HEK293T (cell line): ENCODE data around the gene MICALL2.

Source experiments
- ARNT ChIP-seq: fragments of 450-650 bp; IDR thresholded peaks from 2 replicates; pipeline ENCODE4 v1.6.1; 2017; ENCODE audit warnings: mild to moderate bottlenecking
- BHLHE40 ChIP-seq: fragments of 450-650 bp; IDR thresholded peaks from 2 replicates; pipeline ENCODE4 v1.6.1; 2016; ENCODE audit warnings: mild to moderate bottlenecking, moderate library complexity, borderline replicate concordance
- ELF4 ChIP-seq: fragments of 450-650 bp; IDR thresholded peaks from 2 replicates; pipeline ENCODE4 v1.6.1; 2017; ENCODE audit warnings: antibody characterized with exemption
- FOXA1 ChIP-seq: fragments of 450-650 bp; IDR thresholded peaks from 2 replicates; pipeline ENCODE4 v1.6.1; 2016; ENCODE audit warnings: mild to moderate bottlenecking
- FOXK2 ChIP-seq: fragments of 450-650 bp; IDR thresholded peaks from 2 replicates; pipeline ENCODE4 v1.6.1; 2016; ENCODE audit warnings: mild to moderate bottlenecking
- FOXM1 ChIP-seq: fragments of 450-650 bp; IDR thresholded peaks from 2 replicates; pipeline ENCODE4 v1.6.1; 2017; ENCODE audit warnings: mild to moderate bottlenecking, borderline replicate concordance
- HDGF ChIP-seq: fragments of 450-650 bp; IDR thresholded peaks from 2 replicates; pipeline ENCODE4 v1.6.1; 2017; ENCODE audit warnings: antibody characterized with exemption, borderline replicate concordance
- L3MBTL2 ChIP-seq: fragments of 450-650 bp; conservative IDR thresholded peaks from 2 replicates; pipeline ENCODE4 v1.6.1; 2016; ENCODE audit warnings: mild to moderate bottlenecking
- LEF1 ChIP-seq: fragments of 450-650 bp; IDR thresholded peaks from 2 replicates; pipeline ENCODE4 v1.6.1; 2017; ENCODE audit warnings: mild to moderate bottlenecking, borderline replicate concordance
- NFRKB ChIP-seq: fragments of 450-650 bp; IDR thresholded peaks from 2 replicates; pipeline ENCODE4 v1.6.1; 2016; ENCODE audit warnings: mild to moderate bottlenecking, moderate library complexity
- SP1 ChIP-seq: fragments of 450-650 bp; IDR thresholded peaks from 2 replicates; pipeline ENCODE4 v1.6.1; 2017
- SUZ12 ChIP-seq: fragments of 450-650 bp; IDR thresholded peaks from 2 replicates; pipeline ENCODE4 v1.6.1; 2016; ENCODE audit warnings: mild to moderate bottlenecking
- TARDBP ChIP-seq: fragments of 450-650 bp; IDR thresholded peaks from 2 replicates; pipeline ENCODE4 v1.6.1; 2016
- ZNF384 ChIP-seq: fragments of 450-650 bp; IDR thresholded peaks from 2 replicates; pipeline ENCODE4 v1.6.1; 2016

- TF ChIP-seq SUZ12, result no peak
- no peak for TF ChIP-seq L3MBTL2
- TF ChIP-seq SP1, result no peak
- no peak for TF ChIP-seq FOXA1
- TF ChIP-seq FOXM1, result no peak
- TF ChIP-seq ELF4, result no peak
- no peak for TF ChIP-seq ARNT
- TF ChIP-seq HDGF, result no peak
- TF ChIP-seq LEF1, result no peak
- TF ChIP-seq ZNF384, result no peak
- no peak for TF ChIP-seq FOXK2
- no peak for TF ChIP-seq BHLHE40
- TF ChIP-seq NFRKB, result no peak
- TF ChIP-seq TARDBP, result no peak
Observed at GRCh38 chr7:1463676-1464223, 4.5 kb upstream of the MICALL2 start.
